Gastrocnemius medialis (tissue), 4 donors: ENCODE results near the gene C22orf15.

Experiments
- POLR2A ChIP-seq, 2 donors: fragments of 450-650 bp; IDR thresholded peaks; one replicate each; pipeline ENCODE4 v1.6.1; 2017; ENCODE audit warnings: antibody characterized with exemption in 2 of 2, mild to moderate bottlenecking in 2 of 2, moderate library complexity in 2 of 2
- TF ChIP-seq, protein P1 (sequence below), 5 experiments: fragments of 450-650 bp in 3 of 5; fragments of 200-600 bp in 2 of 5; sonication (generic) in 2 of 5; IDR thresholded peaks in 4 of 5; conservative IDR thresholded peaks in 1 of 5; 1 replicate in 4 of 5; 2 replicates in 1 of 5; pipeline ENCODE4 v1.5.1; 2016 to 2019; ENCODE audit warnings: antibody characterized with exemption in 5 of 5, mild to moderate bottlenecking in 3 of 5, moderate library complexity in 3 of 5

DNA sequence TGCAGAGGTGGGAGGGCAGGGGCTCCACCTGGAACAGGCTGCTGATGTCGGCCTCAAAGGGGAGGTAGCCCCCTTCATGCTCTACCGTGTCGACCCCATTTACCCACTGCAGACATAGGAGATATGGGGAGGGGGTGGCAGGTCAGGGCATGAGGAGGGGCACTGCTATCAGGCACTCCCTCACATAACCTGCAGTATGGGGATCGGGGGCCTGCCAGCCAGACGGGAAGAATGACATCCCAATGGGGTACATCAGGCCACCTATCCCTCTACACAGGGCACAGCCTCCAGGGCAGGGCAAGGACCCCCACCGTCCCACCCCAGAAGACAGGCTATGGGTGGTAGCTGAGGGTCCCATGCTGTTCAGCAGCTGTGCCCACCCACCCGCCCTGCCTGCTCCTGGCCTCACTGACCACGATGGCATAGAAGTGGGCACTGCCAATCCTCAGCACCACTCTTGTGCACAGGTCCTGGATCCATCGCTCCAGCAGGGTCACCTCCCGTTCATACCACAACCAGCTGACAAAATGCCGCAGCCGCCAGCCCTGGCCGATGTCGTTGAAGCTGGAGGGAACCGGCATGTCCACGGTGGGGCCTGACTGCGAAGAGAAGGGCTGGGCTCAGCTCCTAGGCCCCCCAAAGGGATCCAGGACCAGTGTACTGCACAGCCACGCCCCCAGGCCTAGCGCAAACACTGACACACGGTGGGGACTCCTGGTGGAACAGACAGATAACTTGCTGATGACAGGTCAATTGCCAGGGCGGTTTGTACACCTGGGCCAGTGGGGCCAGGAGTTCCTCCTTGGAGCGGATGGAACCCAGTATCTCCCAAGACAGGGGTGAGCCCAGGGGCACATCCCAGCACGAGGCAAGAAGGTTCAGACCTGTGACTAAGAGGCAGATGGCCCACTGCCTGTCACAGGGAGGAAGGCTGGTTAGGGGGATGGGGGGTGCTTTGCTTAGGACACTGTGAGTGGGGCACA lies 47.9 kb upstream of the C22orf15 start:
- TF ChIP-seq, protein P1, sequence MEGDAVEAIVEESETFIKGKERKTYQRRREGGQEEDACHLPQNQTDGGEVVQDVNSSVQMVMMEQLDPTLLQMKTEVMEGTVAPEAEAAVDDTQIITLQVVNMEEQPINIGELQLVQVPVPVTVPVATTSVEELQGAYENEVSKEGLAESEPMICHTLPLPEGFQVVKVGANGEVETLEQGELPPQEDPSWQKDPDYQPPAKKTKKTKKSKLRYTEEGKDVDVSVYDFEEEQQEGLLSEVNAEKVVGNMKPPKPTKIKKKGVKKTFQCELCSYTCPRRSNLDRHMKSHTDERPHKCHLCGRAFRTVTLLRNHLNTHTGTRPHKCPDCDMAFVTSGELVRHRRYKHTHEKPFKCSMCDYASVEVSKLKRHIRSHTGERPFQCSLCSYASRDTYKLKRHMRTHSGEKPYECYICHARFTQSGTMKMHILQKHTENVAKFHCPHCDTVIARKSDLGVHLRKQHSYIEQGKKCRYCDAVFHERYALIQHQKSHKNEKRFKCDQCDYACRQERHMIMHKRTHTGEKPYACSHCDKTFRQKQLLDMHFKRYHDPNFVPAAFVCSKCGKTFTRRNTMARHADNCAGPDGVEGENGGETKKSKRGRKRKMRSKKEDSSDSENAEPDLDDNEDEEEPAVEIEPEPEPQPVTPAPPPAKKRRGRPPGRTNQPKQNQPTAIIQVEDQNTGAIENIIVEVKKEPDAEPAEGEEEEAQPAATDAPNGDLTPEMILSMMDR (IDR thresholded peaks at IDR 0.05 in 4 of 5, conservative IDR thresholded peaks at IDR 0.05 in 1 of 5): no peak
- no peak for TF ChIP-seq POLR2A (IDR thresholded peaks at IDR 0.05)
